Sigmoid colon (tissue), 7 donors: ENCODE data around the gene ORC2. TPM values are rescaled to one million over a fixed set of nuclear protein-coding genes. Genes with fewer than 3 reads are reported as not detected.

Experiments
- DNase-seq: peaks from one replicate; pipeline ENCODE4 v3.0.0-alpha.2; 2019
- H3K27ac ChIP-seq, 4 donors: fragments of 200-600 bp; sonication (generic); one replicate each; pipeline ENCODE4 v1.5.1; 2016 to 2019; ENCODE audit warnings: mild to moderate bottlenecking in 1 of 4
- H3K27me3 ChIP-seq, 3 donors: fragments of 200-600 bp; sonication (generic); one replicate each; pipeline ENCODE4 v1.5.1; 2019; ENCODE audit warnings: mild to moderate bottlenecking in 1 of 3
- H3K36me3 ChIP-seq, 4 donors: fragments of 200-600 bp; sonication (generic); one replicate each; pipeline ENCODE4 v1.5.1; 2016 to 2019
- H3K4me1 ChIP-seq, 4 donors: fragments of 200-600 bp; sonication (generic); one replicate each; pipeline ENCODE4 v1.5.1; 2017 to 2019
- H3K4me3 ChIP-seq, 4 donors: fragments of 200-600 bp; sonication (generic); one replicate each; pipeline ENCODE4 v1.5.1; 2017 to 2019; ENCODE audit warnings: mild to moderate bottlenecking in 2 of 4, moderate library complexity in 1 of 4
- H3K9me3 ChIP-seq, 4 donors: fragments of 200-600 bp in 3 of 4; sonication (generic) in 3 of 4; one replicate each; pipeline versions ENCODE4 v1.5.1 to v1.6.1; 2013 to 2019
- EP300 ChIP-seq, 4 donors: sonication (generic); formaldehyde crosslinking; IDR thresholded peaks; one replicate each; pipeline ENCODE4 v1.6.1; 2017; ENCODE audit warnings: antibody characterized with exemption in 4 of 4
- POLR2A ChIP-seq, 2 donors: fragments of 450-650 bp; IDR thresholded peaks; one replicate each; pipeline ENCODE4 v1.6.1; 2016; ENCODE audit warnings: antibody characterized with exemption in 2 of 2, mild to moderate bottlenecking in 2 of 2, moderate library complexity in 2 of 2
- POLR2AphosphoS5 ChIP-seq, 4 donors: sonication (generic); formaldehyde crosslinking; IDR thresholded peaks; one replicate each; pipeline ENCODE4 v1.6.1; 2017; ENCODE audit warnings: antibody characterized with exemption in 4 of 4
- WGBS, 2 donors: extraction: QIAGEN DNeasy Blood & Tissue Kit; methylation state at CpG; one replicate each; pipeline ENCODE4 v1.1.7; 2013; 5-methylcytosine and 5-hydroxymethylcytosine counted together
- intact Hi-C: fragments of 100-400 bp; cut with DNase I; formaldehyde crosslinking; loops from one replicate; pipeline ENCODE4 v1.15.1; 2023
- polyA plus RNA-seq, 3 donors: library from polyadenylated mRNA; stranded (reverse); fragments of 200-250 nt; gene quantifications; one replicate each; pipeline ENCODE4 v1.2.3, GENCODE V29; 2013
- small RNA-seq, 3 donors: library from RNA; depleted of rRNA; stranded (forward); fragments of <200 nt; gene quantifications; one replicate each; pipeline ENCODE3, GENCODE V24; 2016
- total RNA-seq, 4 donors: library from RNA; depleted of rRNA; stranded (reverse); fragments of >200 nt; gene quantifications; one replicate each; pipeline ENCODE4 v1.1.0, GENCODE V29; 2016
- TF ChIP-seq, protein P1 (sequence below), 4 experiments: fragments of 450-650 bp in 3 of 4; fragments of 200-600 bp in 1 of 4; IDR thresholded peaks; one replicate each; pipeline ENCODE4 v1.5.1; 2016 to 2019; ENCODE audit warnings: antibody characterized with exemption in 4 of 4, mild to moderate bottlenecking in 3 of 4, moderate library complexity in 2 of 4
- donor health status: healthy with polysubstance abuse.
- donor health status: Bipolar disorder and iron deficiency.
- donor health status: healthy.

The ORC2 gene
- total and polyA plus RNA-seq, 7 donors, result 3.6 to 19.3 (median 12.9) TPM

DNA sequence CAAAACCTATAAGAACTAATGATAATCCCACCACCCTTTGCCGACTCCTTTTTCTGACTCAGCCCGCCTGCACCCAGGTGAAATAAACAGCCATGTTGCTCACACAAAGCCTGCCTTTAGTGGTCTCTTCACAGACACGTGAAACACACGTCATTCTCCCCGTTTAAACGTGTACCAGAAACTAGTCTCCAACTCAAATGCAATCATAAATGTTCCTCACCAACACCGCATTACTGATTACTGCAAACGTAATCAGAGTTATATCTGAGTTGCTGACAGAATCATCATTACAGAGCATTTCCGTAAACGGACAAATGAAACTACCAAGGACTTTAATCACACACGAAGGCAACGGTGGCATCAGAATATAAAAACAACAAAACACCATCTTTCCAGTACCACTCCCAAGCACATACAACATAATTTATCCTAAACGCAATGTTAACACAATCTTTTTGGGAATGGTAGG lies 100.9 kb downstream of the ORC2 start:
- H3K27me3 ChIP-seq, result no peaks in the 10 kb centered on the region
- peaks cover 11 to 31% (median 19%) of the 10 kb centered on the region in 4 donors for H3K36me3 ChIP-seq
- H3K27ac ChIP-seq, result peak overlapping the region; percentile 100
- H3K9me3 ChIP-seq, result no peaks in the 10 kb centered on the region
- peak overlapping the region; percentile 90 to 100 (median 96) for H3K4me3 ChIP-seq
- TF ChIP-seq POLR2A (IDR thresholded peaks at IDR 0.05), result peak; percentile 41 to 49
- peak; percentile 69 to 97 (median 84) for TF ChIP-seq POLR2AphosphoS5 (IDR thresholded peaks at IDR 0.05)
- TF ChIP-seq, protein P1, sequence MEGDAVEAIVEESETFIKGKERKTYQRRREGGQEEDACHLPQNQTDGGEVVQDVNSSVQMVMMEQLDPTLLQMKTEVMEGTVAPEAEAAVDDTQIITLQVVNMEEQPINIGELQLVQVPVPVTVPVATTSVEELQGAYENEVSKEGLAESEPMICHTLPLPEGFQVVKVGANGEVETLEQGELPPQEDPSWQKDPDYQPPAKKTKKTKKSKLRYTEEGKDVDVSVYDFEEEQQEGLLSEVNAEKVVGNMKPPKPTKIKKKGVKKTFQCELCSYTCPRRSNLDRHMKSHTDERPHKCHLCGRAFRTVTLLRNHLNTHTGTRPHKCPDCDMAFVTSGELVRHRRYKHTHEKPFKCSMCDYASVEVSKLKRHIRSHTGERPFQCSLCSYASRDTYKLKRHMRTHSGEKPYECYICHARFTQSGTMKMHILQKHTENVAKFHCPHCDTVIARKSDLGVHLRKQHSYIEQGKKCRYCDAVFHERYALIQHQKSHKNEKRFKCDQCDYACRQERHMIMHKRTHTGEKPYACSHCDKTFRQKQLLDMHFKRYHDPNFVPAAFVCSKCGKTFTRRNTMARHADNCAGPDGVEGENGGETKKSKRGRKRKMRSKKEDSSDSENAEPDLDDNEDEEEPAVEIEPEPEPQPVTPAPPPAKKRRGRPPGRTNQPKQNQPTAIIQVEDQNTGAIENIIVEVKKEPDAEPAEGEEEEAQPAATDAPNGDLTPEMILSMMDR (IDR thresholded peaks at IDR 0.05), result no peak
- TF ChIP-seq EP300 (IDR thresholded peaks at IDR 0.05), result peak in 1 of 4 donors; percentile 25
- 0% methylated on average over 13 of the region's 13 CpGs for WGBS, 2 donors
- H3K4me1 ChIP-seq, result peaks cover 0 to 54% (median 44%) of the 10 kb centered on the region in 4 donors
- intact Hi-C loops, result loop anchor here (5.0 to 10.0 kb wide), 3 partner anchors 100 to 782 kb away; partner anchors contain the start of genes ORC2 and TMEM237
- DNase-seq, result no peak

DNA sequence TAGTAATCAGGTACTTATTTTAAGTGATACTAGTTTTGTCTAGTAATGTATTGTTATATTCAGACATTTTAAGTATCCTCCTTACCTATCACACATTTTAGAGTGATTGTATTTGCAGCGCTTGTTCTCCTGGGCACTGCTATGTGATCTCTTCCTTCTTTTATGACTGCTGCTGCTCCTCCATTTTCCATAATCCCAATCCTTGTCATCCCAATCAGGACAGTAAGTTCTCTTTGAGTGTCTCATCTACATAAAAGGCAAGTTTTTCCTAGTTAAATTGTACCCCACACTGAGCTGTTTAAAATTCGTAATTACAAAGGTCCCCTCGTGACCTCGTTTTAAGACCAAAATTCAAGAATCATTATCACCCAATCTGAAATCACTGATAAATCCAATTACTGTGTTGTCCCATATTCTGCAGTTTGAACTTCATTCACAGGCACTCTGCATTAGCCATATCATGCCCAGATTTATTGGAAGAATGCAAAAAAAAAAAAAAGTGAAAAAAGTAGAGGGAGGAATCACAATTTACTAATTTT lies 101.8 kb downstream of the ORC2 start:
- Histone ChIP-seq H3K27me3 (no peaks in the 10 kb centered on the region), H3K4me3 (peak overlapping the region; percentile 90 to 100 (median 96)), H3K4me1 (peaks cover 0 to 54% (median 51%) of the 10 kb centered on the region in 4 donors), H3K27ac (peak overlapping the region; percentile 100), H3K9me3 (no peaks in the 10 kb centered on the region), H3K36me3 (peaks cover 20 to 40% (median 28%) of the 10 kb centered on the region in 4 donors)
- TF ChIP-seq EP300 (IDR thresholded peaks at IDR 0.05) (no peak), POLR2AphosphoS5 (IDR thresholded peaks at IDR 0.05) (no peak), POLR2A (IDR thresholded peaks at IDR 0.05) (no peak)
- TF ChIP-seq, protein P1 (IDR thresholded peaks at IDR 0.05), result no peak
- intact Hi-C loops, result loop anchor here (1.0 to 10.0 kb wide), 4 partner anchors 49 to 783 kb away; partner anchors contain the start of genes ORC2 and TMEM237
- WGBS, 2 donors, result 8 to 9% methylated on average over 4 of the region's 4 CpGs
- DNase-seq, result no peak

DNA sequence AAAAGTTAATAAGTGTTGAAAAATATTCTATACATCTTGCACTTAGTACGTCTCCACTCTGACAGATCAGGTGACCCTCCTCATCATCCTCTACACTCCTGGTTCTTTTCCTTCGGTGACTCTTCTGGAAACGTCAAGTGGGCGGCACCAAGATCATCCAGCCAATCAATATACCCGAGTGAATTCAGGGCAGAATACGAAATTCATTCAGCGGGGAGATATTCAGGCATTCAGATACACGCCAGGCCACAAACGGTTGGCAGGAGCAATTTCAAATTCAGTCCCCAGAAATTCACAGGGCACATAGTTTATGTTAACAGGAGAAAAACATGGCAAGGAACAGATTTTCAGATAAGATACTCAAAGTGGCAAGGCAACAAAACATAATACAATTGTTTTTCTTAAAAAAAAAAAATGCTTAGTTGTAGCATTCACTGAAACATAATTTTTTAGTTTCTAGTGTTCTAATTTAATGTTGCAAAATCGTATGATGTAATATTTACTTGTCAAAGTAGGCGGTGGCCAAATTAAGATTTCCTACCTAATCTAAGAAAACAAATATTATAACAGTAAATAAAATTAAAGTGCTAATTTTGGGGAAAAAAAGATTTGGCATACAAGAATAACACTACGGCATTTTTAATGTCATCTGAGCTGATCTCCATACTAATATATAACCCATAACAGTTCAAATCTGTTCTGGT lies 103.2 kb downstream of the ORC2 start:
- DNase-seq, result no peak
- intact Hi-C loops, result loop anchor here (5.0 to 10.0 kb wide), 3 partner anchors 102 to 785 kb away; partner anchors contain the start of genes ORC2 and TMEM237
- H3K4me1 ChIP-seq, result peaks cover 0 to 60% (median 50%) of the 10 kb centered on the region in 4 donors

More for the DNA sequence above, 103.2 kb downstream of the ORC2 start:
- Histone ChIP-seq H3K27ac (peak overlapping the region; percentile 100), H3K36me3 (peaks cover 34 to 54% (median 42%) of the 10 kb centered on the region in 4 donors), H3K27me3 (no peaks in the 10 kb centered on the region), H3K9me3 (no peaks in the 10 kb centered on the region), H3K4me3 (peak overlapping the region; percentile 9 to 98 (median 92))
- TF ChIP-seq, protein P1 (IDR thresholded peaks at IDR 0.05), result no peak
- peak in 2 of 4 donors; percentile 47 to 56 for TF ChIP-seq POLR2AphosphoS5 (IDR thresholded peaks at IDR 0.05)
- WGBS, 2 donors, result 48 to 53% methylated on average over 12 of the region's 12 CpGs

Small RNA genes lying within 50 kb of the gene (small RNA-seq; reads per million reads assigned to genes)
- gene RF00019 (0 reads per million in 3 donors), gene RNU6-312P (0 reads per million in 3 donors), gene RNU6-762P (0 reads per million in 3 donors)

Other genes with a start within 250 kb of the ORC2 start
- gene BZW1, start 151.8 kb downstream of the ORC2 start, total RNA-seq, result 100 to 1,000 TPM in 2 of 4 donors, 10 to 100 TPM in 2; 77.9 to 119 (median 100) TPM
- gene BZW1, start 151.8 kb downstream of the ORC2 start, polyA plus RNA-seq, result 100 to 1,000 TPM in 2 of 3 donors, 10 to 100 TPM in 1; 82.9 to 158 (median 111) TPM
- gene CLK1, start 99.0 kb downstream of the ORC2 start, total RNA-seq, result 100 to 1,000 TPM; 150 to 229 (median 195) TPM
- gene CLK1, start 99.0 kb downstream of the ORC2 start, polyA plus RNA-seq, result 10 to 100 TPM; 44.4 to 87.1 (median 76.1) TPM
- gene PPIL3, start 74.6 kb downstream of the ORC2 start, total RNA-seq, result 100 to 1,000 TPM in 1 of 4 donors, 10 to 100 TPM in 3; 11.8 to 116 (median 22.2) TPM
- 10 to 100 TPM; 13.5 to 36.0 (median 30.3) TPM for gene PPIL3, start 74.6 kb downstream of the ORC2 start, polyA plus RNA-seq
- 10 to 100 TPM in 3 of 4 donors, 1 to 10 TPM in 1; 9.8 to 23.5 (median 15.9) TPM for gene NIF3L1, start 74.3 kb downstream of the ORC2 start, total RNA-seq
- 10 to 100 TPM; 24.6 to 30.7 (median 29.1) TPM for gene NIF3L1, start 74.3 kb downstream of the ORC2 start, polyA plus RNA-seq
- 10 to 100 TPM; 13.6 to 20.2 (median 18.7) TPM for gene HYCC2, start 108.0 kb upstream of the ORC2 start, total RNA-seq
- 10 to 100 TPM in 1 of 3 donors, 1 to 10 TPM in 2; 4.8 to 10.9 (median 7.8) TPM for gene HYCC2, start 108.0 kb upstream of the ORC2 start, polyA plus RNA-seq
- 10 to 100 TPM; 85.3 to 97.9 (median 89.8) TPM for gene NDUFB3, start 108.3 kb upstream of the ORC2 start, total RNA-seq
- gene NDUFB3, start 108.3 kb upstream of the ORC2 start, polyA plus RNA-seq, result 100 to 1,000 TPM; 146 to 370 (median 219) TPM
- 100 to 1,000 TPM; 113 to 243 (median 195) TPM for gene CFLAR, start 152.5 kb upstream of the ORC2 start, total RNA-seq
- gene CFLAR, start 152.5 kb upstream of the ORC2 start, polyA plus RNA-seq, result 10 to 100 TPM; 32.4 to 92.6 (median 36.8) TPM
- gene CASP10, start 219.5 kb upstream of the ORC2 start, total RNA-seq, result 10 to 100 TPM in 1 of 4 donors, 1 to 10 TPM in 3; 3.9 to 18.3 (median 5.0) TPM
- gene CASP10, start 219.5 kb upstream of the ORC2 start, polyA plus RNA-seq, result 10 to 100 TPM; 11.4 to 26.9 (median 18.0) TPM